ENCODE measurements around the gene ISM1. TPM values are rescaled to one million over a fixed set of nuclear protein-coding genes. Genes with fewer than 3 reads are reported as not detected.

ISM1 gene
- total and polyA plus RNA-seq, 2 donors (not counting 3 experiments of a cell fraction or from before 2014, with no cell fraction given) = not detected

DNA sequence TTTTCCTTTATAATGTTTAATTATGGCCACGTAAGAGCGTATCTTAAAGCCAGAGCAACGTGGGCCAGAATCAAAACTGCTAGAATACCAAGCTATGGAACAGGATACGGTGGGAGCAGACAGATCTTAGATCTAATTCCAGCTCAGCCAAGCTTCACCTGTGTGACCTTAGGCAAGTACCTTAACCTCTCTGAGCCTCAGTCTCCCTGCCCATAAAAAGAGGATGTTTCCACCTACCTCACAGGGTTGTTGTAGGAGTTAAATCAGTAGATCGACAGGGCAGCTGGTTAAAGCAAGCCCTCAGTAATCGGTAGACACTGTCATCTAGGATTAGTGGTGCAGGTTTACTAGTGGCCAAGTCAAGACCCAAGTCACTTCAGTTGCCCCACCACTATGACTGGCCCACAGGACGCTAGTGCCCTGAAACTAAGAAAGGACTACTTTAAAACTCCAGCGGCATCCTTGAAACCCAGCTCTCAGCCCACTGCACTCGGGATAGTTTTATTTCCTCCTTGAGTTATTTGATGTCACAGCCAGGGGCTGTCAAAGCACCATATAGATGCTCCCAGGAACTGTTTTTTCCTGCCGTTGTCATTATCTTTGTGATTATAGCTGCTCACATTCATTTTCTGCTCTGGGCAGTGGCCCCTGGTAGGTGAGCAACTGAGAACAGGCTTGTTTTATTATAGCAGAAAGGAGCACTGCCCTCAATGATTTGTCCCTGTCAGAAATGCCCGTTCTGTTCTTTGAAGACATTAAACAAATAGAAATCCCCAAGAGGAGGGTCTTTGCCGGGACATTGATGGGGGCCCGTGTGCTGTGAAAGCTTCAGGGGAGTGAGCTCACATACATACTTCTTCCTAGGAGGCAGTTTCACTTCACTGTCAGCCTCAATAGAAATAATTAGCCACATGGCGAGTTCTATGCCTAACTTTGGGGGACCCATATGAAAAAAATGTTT, 63.1 kb downstream of the ISM1 start:
- no peak for TF ChIP-seq JUN (IDR thresholded peaks at IDR 0.05; ENCODE audit: borderline replicate concordance, insufficient read depth, insufficient read length, low read depth)
- TF ChIP-seq EZH2 (IDR thresholded peaks at IDR 0.05; ENCODE audit: borderline replicate concordance, low read depth, low read length, severe bottlenecking) = no peak
- TF ChIP-seq, protein P1, sequence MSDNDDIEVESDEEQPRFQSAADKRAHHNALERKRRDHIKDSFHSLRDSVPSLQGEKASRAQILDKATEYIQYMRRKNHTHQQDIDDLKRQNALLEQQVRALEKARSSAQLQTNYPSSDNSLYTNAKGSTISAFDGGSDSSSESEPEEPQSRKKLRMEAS (IDR thresholded peaks at IDR 0.05; ENCODE audit: insufficient read depth, insufficient read length) = no peak
- TF ChIP-seq POLR2AphosphoS5 (IDR thresholded peaks at IDR 0.05; ENCODE audit: insufficient read depth, low read depth, low read length) = no peak
- TF ChIP-seq FOS (IDR thresholded peaks at IDR 0.05; ENCODE audit: borderline replicate concordance, insufficient read depth, low read length) = no peak
- TF ChIP-seq, protein P2, sequence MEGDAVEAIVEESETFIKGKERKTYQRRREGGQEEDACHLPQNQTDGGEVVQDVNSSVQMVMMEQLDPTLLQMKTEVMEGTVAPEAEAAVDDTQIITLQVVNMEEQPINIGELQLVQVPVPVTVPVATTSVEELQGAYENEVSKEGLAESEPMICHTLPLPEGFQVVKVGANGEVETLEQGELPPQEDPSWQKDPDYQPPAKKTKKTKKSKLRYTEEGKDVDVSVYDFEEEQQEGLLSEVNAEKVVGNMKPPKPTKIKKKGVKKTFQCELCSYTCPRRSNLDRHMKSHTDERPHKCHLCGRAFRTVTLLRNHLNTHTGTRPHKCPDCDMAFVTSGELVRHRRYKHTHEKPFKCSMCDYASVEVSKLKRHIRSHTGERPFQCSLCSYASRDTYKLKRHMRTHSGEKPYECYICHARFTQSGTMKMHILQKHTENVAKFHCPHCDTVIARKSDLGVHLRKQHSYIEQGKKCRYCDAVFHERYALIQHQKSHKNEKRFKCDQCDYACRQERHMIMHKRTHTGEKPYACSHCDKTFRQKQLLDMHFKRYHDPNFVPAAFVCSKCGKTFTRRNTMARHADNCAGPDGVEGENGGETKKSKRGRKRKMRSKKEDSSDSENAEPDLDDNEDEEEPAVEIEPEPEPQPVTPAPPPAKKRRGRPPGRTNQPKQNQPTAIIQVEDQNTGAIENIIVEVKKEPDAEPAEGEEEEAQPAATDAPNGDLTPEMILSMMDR (IDR thresholded peaks at IDR 0.05; ENCODE audit: extremely low read depth in 1 of 2, insufficient read depth in 1 of 2, low read depth in 1 of 2, low read length in 2 of 2) = no peak
- TF ChIP-seq POLR2A (IDR thresholded peaks at IDR 0.05; ENCODE audit: low read depth, low read length) = no peak
- no peak for TF ChIP-seq GATA2 (IDR thresholded peaks at IDR 0.05; ENCODE audit: insufficient read depth, insufficient read length, low read depth, low read length)
- TF ChIP-seq MYC (IDR thresholded peaks at IDR 0.05; ENCODE audit: low read depth, low read length) = no peak
- dilution Hi-C loops (cut with MboI; ENCODE audit: extremely low pct_ligation_motif_present, low sequenced_read_pairs) (no loop called here), intact Hi-C loops (cut with micrococcal nuclease) (no loop called here)
- POLR2A ChIA-PET = no interaction called here
- Histone ChIP-seq H3K27me3 (ENCODE audit: control insufficient read depth in 2 of 2, insufficient read depth in 2 of 2, low read length in 2 of 2) (peaks cover 9 to 13% of the 10 kb centered on the region in 2 experiments), H3K36me3 (ENCODE audit: control insufficient read depth in 2 of 2, extremely low read depth in 1 of 2, insufficient read depth in 2 of 2, low read length in 2 of 2) (no peaks in the 10 kb centered on the region), H3K4me3 (replicated peaks in 1 of 3; ENCODE audit: insufficient read depth in 1 of 3, low read depth in 1 of 3, low read length in 3 of 3) (no peak overlapping the region), H3K4me1 (ENCODE audit: control insufficient read depth, extremely low read depth, insufficient read depth, low read length) (no peaks in the 10 kb centered on the region), H3K79me2 (ENCODE audit: control insufficient read depth, insufficient read depth, low read length) (no peaks in the 10 kb centered on the region), H3K9me1 (replicated peaks; ENCODE audit: control insufficient read depth, extremely low read depth, insufficient read depth, low read length) (no peaks in the 10 kb centered on the region), H3K9ac (replicated peaks; ENCODE audit: extremely low read depth, insufficient read depth, low read length) (no peak overlapping the region), H2AFZ (ENCODE audit: low read depth, low read length) (no peak overlapping the region), H4K20me1 (replicated peaks; ENCODE audit: control insufficient read depth, extremely low read depth, insufficient read depth, low read length) (no peaks in the 10 kb centered on the region), H3K4me2 (ENCODE audit: insufficient read depth, low read length) (no peak overlapping the region), H3K27ac (ENCODE audit: insufficient read depth, low read depth, low read length) (no peak overlapping the region), H3K9me3 (replicated peaks; ENCODE audit: control insufficient read depth, insufficient read depth, low read length) (no peaks in the 10 kb centered on the region)
- no TSS peak for BruUV-seq (replicated peaks)
- FAIRE-seq = no peak
- CTCF ChIA-PET = interaction anchor here (1.0 to 2.3 kb wide), 4 partner anchors 12 to 23 kb away, joined by 3 to 9 read pairs (median 5); no protein-coding TSS in a partner anchor
- DNase-seq (ENCODE audit: low read depth, low spot score) = no peak

All from endothelial cell of umbilical vein (primary cell).